Gastroesophageal sphincter (tissue), 4 donors: Measurements from ENCODE around the gene MEF2D. TPM values are rescaled to one million over a fixed set of nuclear protein-coding genes. Genes with fewer than 3 reads are reported as not detected.

Experiments used
- ATAC-seq: fragments of 150-250 bp; one replicate; pipeline ENCODE4 v1.9.1; 2016; ENCODE audit warnings: mild to moderate bottlenecking, moderate library complexity
- H3K27ac ChIP-seq, 4 donors: fragments of 200-600 bp; sonication (generic) in 3 of 4; 1 replicate in 3 of 4; 2 replicates in 1 of 4; pipeline ENCODE4 v1.5.1; 2016 to 2019
- H3K27me3 ChIP-seq: fragments of 200-600 bp; sonication (generic); one replicate; pipeline ENCODE4 v1.5.1; 2019
- H3K36me3 ChIP-seq, 2 donors: fragments of 200-600 bp; sonication (generic); one replicate each; pipeline ENCODE4 v1.5.1; 2019; ENCODE audit warnings: control low read depth in 1 of 2
- H3K4me1 ChIP-seq, 3 donors: fragments of 200-600 bp; sonication (generic); 1 replicate in 2 of 3; 2 replicates in 1 of 3; pipeline ENCODE4 v1.5.1; 2016 to 2019; ENCODE audit warnings: control low read depth in 2 of 3
- H3K4me3 ChIP-seq, 2 donors: fragments of 200-600 bp; sonication (generic); one replicate each; pipeline ENCODE4 v1.5.1; 2019; ENCODE audit warnings: mild to moderate bottlenecking in 1 of 2, moderate library complexity in 1 of 2
- H3K9me3 ChIP-seq, 3 donors: fragments of 200-600 bp; sonication (generic); one replicate each; pipeline ENCODE4 v1.5.1; 2017 to 2019; ENCODE audit warnings: control low read depth in 2 of 3
- CTCF ChIP-seq, 4 experiments: fragments of 200-600 bp in 2 of 4; fragments of 450-650 bp in 2 of 4; sonication (generic) in 1 of 4; IDR thresholded peaks; one replicate each; pipeline ENCODE4 v1.5.1; 2017 to 2019; ENCODE audit warnings: antibody characterized with exemption in 4 of 4, mild to moderate bottlenecking in 2 of 4, moderate library complexity in 2 of 4
- EP300 ChIP-seq: sonication (generic); formaldehyde crosslinking; IDR thresholded peaks from one replicate; pipeline ENCODE4 v1.6.1; 2017; ENCODE audit warnings: antibody characterized with exemption, mild to moderate bottlenecking
- POLR2A ChIP-seq, 2 donors: fragments of 450-650 bp; IDR thresholded peaks; one replicate each; pipeline ENCODE4 v1.6.1; 2017; ENCODE audit warnings: antibody characterized with exemption in 2 of 2, mild to moderate bottlenecking in 2 of 2, moderate library complexity in 1 of 2
- POLR2AphosphoS5 ChIP-seq: sonication (generic); formaldehyde crosslinking; IDR thresholded peaks from one replicate; pipeline ENCODE4 v1.6.1; 2017; ENCODE audit warnings: antibody characterized with exemption
- WGBS, 2 donors: methylation state at CpG; one replicate each; pipeline ENCODE4 v1.1.5; 2018; ENCODE audit warnings: low coverage in 1 of 2; 5-methylcytosine and 5-hydroxymethylcytosine counted together
- small RNA-seq, 4 donors: library from RNA; depleted of rRNA; stranded (forward); fragments of <200 nt; gene quantifications; one replicate each; pipeline ENCODE3, GENCODE V24; 2016
- total RNA-seq, 4 donors: library from RNA; depleted of rRNA; stranded (reverse); fragments of >200 nt; gene quantifications; one replicate each; pipeline ENCODE4 v1.1.0, GENCODE V29; 2016

MEF2D gene
- total RNA-seq, 4 donors from 2014 or later = 49.0 to 94.3 (median 67.1) TPM

- no peak for ATAC-seq
- H3K36me3 ChIP-seq = no peaks in the 10 kb centered on the region
- peaks cover 100% of the 10 kb centered on the region for H3K27me3 ChIP-seq
- TF ChIP-seq CTCF (IDR thresholded peaks at IDR 0.05) = no peak
- TF ChIP-seq POLR2AphosphoS5 = no peak
- no peak for TF ChIP-seq EP300
- TF ChIP-seq POLR2A (IDR thresholded peaks at IDR 0.05) = no peak
- no peak overlapping the region for H3K4me3 ChIP-seq
- no peaks in the 10 kb centered on the region for H3K9me3 ChIP-seq
- no peak overlapping the region for H3K27ac ChIP-seq
- peaks cover 0 to 27% (median 21%) of the 10 kb centered on the region in 3 donors for H3K4me1 ChIP-seq
- 71 to 79% methylated on average over 5 to 6 of the region's 6 CpGs for WGBS, 2 donors
Measured at GRCh38 chr1:156417401-156418020, 83.1 kb downstream of the MEF2D start.

DNA sequence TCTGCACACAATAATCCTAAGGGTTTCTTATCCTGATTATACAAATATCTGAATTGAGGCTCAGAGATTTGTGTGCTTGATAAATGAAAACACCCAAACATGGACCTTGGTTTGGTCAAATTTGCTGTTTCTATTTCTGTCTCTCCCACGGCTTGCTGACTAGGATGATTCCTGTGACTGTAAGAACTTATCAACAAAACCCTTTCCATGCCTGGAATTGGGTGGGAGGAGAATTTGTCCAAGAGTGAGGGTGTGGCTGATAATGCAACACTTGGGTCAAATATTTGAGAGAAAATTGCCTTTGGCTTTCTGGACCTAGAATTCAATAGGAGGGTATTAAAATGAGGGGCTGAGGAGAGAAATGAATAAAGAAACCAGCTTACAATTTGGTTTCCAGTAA is 83.6 kb downstream of the MEF2D start:
- no peaks in the 10 kb centered on the region for H3K36me3 ChIP-seq
- H3K4me1 ChIP-seq = peaks cover 0 to 22% (median 21%) of the 10 kb centered on the region in 3 donors
- ATAC-seq = no peak
- no peak for TF ChIP-seq EP300
- no peak for TF ChIP-seq POLR2AphosphoS5
- TF ChIP-seq CTCF (IDR thresholded peaks at IDR 0.05) = no peak
- TF ChIP-seq POLR2A (IDR thresholded peaks at IDR 0.05) = no peak
- H3K27ac ChIP-seq = no peak overlapping the region
- H3K9me3 ChIP-seq = no peaks in the 10 kb centered on the region
- no peak overlapping the region for H3K4me3 ChIP-seq
- WGBS, 2 donors = 0 to 45% methylated on average over 1 of the region's 1 CpG
- peaks cover 97% of the 10 kb centered on the region for H3K27me3 ChIP-seq

DNA sequence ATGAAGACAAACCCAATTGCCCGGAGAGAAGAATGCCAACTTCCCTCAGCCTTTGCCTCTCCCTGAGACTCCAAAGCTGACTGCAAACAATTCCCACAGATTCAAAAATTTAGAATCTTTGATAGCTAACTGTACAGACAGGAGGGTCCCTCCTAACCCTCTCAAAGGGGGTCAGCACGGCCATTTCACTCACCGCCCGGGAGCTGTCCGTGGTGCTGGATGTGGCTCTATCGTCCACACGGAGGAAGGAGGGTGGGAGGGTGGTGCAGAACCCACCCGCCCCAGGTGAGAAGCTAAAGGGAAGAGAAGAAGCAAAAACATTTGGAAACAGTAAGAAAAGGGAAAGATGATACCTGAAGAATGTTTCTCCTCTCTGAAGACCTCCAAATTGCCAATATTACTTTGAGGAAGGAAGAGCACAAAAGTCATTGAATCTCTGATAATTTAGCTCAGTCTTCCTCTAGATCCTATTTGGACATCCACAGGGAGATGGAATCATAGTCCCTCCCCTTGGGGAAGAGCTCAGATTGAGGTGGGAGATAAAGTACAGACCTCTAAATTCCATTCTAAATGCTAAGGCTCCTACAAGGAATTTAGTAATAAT is 86.0 kb downstream of the MEF2D start:
- TF ChIP-seq POLR2A (IDR thresholded peaks at IDR 0.05) (no peak), POLR2AphosphoS5 (no peak), CTCF (IDR thresholded peaks at IDR 0.05) (no peak), EP300 (no peak)
- no peak for ATAC-seq
- H3K4me1 ChIP-seq = no peaks in the 10 kb centered on the region
- H3K27ac ChIP-seq = no peak overlapping the region
- no peak overlapping the region for H3K4me3 ChIP-seq
- no peaks in the 10 kb centered on the region for H3K9me3 ChIP-seq
- peaks cover 92% of the 10 kb centered on the region for H3K27me3 ChIP-seq
- 0 to 10% methylated on average over 7 to 8 of the region's 8 CpGs for WGBS, 2 donors
- no peaks in the 10 kb centered on the region for H3K36me3 ChIP-seq

Small RNA genes within 50 kb of the gene (small RNA-seq; reads per million reads assigned to genes)
- gene MIR9-1 = 0 reads per million in 4 donors
- gene RF00019 = 0 reads per million in 4 donors

Other genes with a start within 250 kb of the MEF2D start
- gene SMG5, start 217.9 kb downstream of the MEF2D start, total RNA-seq = 100 to 1,000 TPM in 1 of 4 donors, 10 to 100 TPM in 3; 60.2 to 106 (median 69.1) TPM
- gene TMEM79, start 216.4 kb downstream of the MEF2D start, total RNA-seq = 1 to 10 TPM; 1.6 to 4.7 (median 3.2) TPM
- 10 to 100 TPM; 31.9 to 53.0 (median 38.6) TPM for gene GLMP, start 205.1 kb downstream of the MEF2D start, total RNA-seq
- gene VHLL, start 201.5 kb downstream of the MEF2D start, total RNA-seq = not detected
- gene CCT3, start 162.5 kb downstream of the MEF2D start, total RNA-seq = 100 to 1,000 TPM; 189 to 224 (median 209) TPM
- not detected for gene TSACC, start 162.2 kb downstream of the MEF2D start, total RNA-seq
- not detected for gene RHBG, start 131.6 kb downstream of the MEF2D start, total RNA-seq
- gene IQGAP3, start 71.8 kb upstream of the MEF2D start, total RNA-seq = under 1 TPM in 3 of 4 donors, not detected in 1; 0.27 to 0.58 (median 0.42) TPM
- gene TTC24, start 78.9 kb upstream of the MEF2D start, total RNA-seq = not detected
- gene NAXE, start 91.0 kb upstream of the MEF2D start, total RNA-seq = 10 to 100 TPM; 65.1 to 93.6 (median 73.4) TPM
- gene GPATCH4, start 100.7 kb upstream of the MEF2D start, total RNA-seq = 10 to 100 TPM; 18.4 to 37.2 (median 24.0) TPM
- gene HAPLN2, start 118.6 kb upstream of the MEF2D start, total RNA-seq = 1 to 10 TPM in 2 of 4 donors, under 1 TPM in 2; 0.13 to 3.0 (median 1.2) TPM
- gene BCAN, start 141.3 kb upstream of the MEF2D start, total RNA-seq = 1 to 10 TPM in 2 of 4 donors, under 1 TPM in 1, not detected in 1; 0.50 to 5.0 (median 1.9) TPM
- 10 to 100 TPM; 13.9 to 34.3 (median 23.9) TPM for gene NES, start 176.6 kb upstream of the MEF2D start, total RNA-seq
- 10 to 100 TPM in 1 of 4 donors, 1 to 10 TPM in 2, under 1 TPM in 1; 0.54 to 36.7 (median 6.0) TPM for gene CRABP2, start 204.8 kb upstream of the MEF2D start, total RNA-seq
- gene METTL25B, start 227.7 kb upstream of the MEF2D start, total RNA-seq = 10 to 100 TPM in 3 of 4 donors, 1 to 10 TPM in 1; 8.4 to 29.0 (median 17.4) TPM
- gene ISG20L2, start 228.0 kb upstream of the MEF2D start, total RNA-seq = 10 to 100 TPM; 14.5 to 18.4 (median 17.0) TPM
- 10 to 100 TPM; 50.6 to 84.2 (median 69.9) TPM for gene MRPL24, start 240.3 kb upstream of the MEF2D start, total RNA-seq